ENCODE data around the gene GRHPR. TPM values are rescaled to one million over a fixed set of nuclear protein-coding genes. Genes with fewer than 3 reads are reported as not detected.
A peak's percentile ranks its signal among the peaks of the same experiment; 100 is the strongest.
"Not testable (repeated sequence)": the region's sequence is repeated elsewhere in the genome, so short reads cannot be mapped to it uniquely, and the experiment has no call there.

Gene GRHPR
- polyA plus RNA-seq, 12 donors: 79.8 to 113 (median 101) TPM; not detected in 1

DNA sequence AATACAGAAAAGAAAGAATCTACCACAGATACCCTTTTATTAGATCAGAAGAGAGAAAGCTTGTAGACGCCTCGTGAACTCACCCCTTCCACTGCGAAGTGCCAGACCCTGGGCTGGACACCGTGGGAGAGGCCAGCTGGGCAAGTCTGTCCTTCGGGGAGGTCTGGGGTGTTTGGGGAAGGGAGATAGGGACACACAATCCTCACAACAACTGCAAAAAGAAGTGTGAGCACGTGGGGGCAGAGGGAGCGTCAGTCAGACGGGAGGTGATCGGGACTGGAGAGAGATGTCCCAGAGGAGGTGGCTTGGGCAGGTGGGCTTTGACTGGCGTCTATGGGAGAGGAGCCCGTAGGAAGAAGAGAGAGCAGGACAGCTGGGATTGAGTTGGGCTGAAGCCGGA lies 27.3 kb upstream of the GRHPR start:
- DNase-seq: no peak

DNA sequence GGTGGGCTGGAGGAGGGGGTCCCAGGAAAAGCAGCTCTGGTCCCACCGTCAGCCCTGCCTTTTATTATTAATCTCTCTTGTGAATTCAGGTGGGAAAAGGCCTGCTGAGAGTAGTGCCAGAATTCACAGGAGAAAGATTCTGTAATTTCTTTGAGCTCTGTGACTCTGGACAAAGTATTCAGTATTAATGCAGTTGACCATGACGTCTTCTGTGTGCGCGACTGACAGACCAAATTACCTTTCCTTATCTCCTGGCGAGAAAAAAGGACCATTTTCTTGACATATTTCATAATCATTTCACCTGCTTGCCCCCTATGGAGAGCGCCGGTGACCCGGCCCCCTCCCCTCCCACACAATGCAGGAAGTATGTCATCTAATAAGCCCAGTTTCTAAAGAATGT lies 26.8 kb upstream of the GRHPR start:
- DNase-seq: no peak

DNA sequence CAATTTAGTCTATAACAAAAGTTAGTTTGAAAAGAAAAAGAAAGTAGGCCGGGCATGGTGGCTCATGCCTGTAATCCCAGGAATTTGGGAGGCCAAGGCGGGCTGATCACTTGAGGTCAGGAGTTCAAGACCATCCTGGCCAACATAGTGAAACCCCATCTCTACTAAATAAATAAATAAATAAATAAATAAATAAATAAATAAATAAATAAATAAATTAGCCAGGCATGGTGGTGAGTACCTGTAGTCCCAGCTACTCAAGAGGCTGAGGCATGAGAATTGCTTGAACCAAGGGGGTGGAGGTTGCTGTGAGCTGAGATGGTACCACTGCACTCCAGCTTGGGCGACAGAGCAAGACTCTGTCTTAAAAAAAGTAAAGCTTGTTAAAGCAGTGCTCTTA lies 24.5 kb upstream of the GRHPR start:
- DNase-seq: not testable (repeated sequence)

DNA sequence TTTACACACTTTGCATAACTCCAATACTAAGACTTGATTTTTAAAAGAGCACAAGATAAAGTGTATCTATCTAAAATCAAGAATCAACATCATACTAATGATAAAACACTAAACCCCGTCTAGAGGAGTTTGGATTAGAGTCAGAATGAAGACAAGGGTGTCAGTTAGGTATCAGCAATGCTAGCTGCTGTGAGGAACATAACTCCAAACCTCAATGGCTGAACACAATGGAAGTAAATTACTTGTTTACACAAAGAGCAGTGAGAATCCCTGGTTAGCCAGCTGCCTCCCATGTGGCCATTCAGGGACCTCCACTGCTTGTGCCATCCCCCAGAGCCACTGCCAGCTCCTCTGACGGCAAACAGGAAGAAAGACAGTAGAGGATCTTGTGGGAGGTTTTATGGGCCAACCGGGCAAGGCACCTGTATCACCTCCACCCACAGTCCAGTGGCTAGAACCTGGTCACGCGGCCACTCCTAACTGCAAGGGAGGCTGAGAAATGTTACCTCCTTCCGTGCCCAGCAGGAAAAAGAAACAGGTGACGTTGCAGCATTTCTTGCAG lies 24.0 kb upstream of the GRHPR start:
- no peak for DNase-seq

DNA sequence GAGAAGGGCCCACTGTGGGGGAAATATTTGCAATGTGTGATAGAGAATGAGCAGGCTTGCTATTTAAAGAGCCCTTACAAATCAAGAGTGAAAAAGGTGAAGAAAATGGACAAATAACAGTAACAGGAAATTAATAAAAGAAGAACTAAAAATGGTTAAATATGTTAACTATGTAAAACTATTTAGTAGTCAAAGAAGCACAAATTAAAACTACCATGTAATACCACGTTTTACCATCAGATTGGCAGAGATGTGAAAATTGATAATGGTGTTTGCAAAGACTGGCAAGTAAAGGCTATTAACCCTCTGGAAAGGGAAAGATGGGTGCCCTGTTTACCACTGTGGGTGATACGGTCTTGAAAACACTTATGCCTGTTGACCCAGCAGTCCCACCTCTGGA lies 23.2 kb upstream of the GRHPR start:
- DNase-seq: no peak

DNA sequence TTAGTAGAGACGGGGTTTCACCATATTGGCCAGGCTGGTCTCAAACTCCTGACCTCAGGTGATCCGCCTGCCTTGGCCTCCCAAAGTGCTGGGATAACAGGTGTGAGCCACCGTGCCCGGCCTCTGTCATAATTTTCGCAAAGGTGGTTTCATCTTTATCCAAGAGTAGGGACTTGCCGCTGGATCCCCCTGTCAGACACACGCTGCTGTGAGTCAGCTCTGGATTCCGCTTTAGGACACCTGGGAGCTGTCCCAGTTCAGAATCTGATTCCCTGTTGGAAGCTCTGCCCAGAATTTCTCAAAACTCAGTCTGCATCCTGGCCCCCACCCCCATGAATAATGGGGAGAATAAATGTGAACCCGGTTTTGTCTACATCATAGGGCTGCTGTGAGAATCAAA lies 17.9 kb upstream of the GRHPR start:
- DNase-seq: no peak

DNA sequence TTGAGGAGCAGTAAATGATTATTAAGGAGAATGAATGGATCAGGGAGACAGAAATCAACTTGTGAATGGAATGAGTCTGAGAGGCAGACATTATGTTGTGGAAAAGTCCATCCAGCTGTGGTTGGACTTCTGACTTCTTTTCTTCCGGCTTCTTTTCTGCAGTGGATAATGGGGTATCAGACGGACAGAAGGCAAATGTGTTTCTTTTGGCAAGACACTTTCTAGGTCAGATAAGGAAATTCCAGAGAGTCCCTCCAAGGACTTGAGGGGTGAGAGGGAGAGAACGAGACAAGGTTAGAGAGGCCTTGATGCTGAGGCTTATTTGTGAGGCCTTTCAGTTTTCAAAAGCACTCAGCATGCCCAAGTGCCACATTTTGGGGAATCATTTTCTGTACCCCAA lies 17.1 kb upstream of the GRHPR start:
- no peak for DNase-seq

DNA sequence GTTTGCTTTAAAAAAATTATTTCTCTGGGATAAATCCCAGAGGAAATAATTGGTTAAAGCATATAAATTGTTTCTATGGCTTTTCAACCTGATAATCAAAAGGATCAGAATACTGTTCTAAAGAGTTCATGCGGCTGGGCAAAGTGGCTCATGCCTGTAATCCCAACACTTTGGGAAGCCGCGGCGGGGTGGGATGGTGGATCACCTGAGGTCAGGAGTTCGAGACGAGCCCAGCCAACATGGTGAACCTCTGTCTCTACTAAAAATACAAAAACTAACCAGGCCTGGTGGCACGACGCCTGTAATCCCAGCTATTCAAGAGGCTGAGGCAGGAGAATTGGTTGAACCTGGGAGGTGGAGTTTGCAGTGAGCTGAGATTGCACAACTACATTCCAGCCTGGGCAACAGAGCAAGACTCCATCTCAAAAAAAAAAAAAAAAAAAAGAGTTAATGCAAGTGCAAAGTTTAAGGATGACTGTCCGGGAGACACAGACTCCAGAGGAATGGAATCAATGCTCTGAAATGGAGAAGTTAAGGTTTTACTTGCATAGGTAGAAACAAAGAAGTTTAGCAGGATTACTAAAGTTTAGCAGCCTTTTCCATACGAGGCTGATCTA lies 16.6 kb upstream of the GRHPR start:
- no peak for DNase-seq

DNA sequence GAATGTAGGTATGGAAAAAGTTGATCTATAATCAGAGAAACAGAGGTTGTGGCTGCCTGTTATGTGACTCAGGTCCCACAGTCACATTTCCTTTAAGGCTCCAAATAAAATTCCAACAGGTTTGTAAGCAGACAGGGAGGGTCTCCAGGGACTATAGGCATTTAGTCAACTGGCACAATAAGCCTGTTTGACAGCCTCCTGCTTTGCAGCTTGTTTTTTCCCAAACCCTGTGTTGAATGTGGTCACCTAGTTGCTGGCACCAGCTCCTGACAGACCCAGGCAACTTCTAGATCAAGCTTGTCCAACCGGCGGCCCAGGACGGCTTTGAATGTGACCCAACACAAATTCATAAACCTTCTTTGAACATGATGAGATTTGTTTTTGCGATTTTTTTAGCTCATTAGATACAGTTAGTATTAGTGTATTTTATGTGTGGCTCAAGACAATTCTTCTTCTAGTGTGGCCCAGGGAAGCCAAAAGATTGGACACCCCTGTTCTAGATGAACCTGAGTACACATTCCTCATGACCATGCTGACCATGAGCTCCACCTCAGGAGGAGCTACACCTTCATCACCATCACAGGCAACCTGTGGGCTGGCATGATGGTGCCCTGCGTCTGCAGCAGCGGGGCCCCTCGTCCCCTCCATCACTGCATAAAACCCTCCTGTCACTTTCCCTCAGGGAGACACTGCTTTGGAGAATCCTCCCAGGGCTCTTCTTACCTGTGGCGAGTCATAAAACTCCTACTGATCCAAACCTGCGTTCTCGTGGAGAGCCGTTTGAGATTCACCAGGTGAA lies 15.7 kb upstream of the GRHPR start:
- DNase-seq: no peak

DNA sequence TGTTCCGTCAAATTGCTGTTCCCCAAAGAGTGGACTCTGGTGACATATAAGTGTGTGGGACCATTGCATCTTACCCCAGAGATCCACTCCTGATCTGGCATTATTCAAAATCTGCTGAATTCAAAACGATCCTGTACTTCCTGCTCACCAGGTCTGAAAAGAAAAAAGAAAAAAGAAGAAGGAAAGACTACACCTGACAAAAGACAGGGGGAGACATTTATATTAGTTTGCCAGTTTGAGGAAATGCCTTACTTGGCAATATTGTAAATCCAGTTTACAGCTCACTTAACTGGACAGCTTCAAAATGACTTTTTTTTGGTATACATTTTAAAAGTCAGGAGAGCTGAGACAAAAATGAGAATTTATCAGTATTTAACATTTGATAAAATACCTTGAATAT lies 15.0 kb upstream of the GRHPR start:
- DNase-seq: no peak

DNA sequence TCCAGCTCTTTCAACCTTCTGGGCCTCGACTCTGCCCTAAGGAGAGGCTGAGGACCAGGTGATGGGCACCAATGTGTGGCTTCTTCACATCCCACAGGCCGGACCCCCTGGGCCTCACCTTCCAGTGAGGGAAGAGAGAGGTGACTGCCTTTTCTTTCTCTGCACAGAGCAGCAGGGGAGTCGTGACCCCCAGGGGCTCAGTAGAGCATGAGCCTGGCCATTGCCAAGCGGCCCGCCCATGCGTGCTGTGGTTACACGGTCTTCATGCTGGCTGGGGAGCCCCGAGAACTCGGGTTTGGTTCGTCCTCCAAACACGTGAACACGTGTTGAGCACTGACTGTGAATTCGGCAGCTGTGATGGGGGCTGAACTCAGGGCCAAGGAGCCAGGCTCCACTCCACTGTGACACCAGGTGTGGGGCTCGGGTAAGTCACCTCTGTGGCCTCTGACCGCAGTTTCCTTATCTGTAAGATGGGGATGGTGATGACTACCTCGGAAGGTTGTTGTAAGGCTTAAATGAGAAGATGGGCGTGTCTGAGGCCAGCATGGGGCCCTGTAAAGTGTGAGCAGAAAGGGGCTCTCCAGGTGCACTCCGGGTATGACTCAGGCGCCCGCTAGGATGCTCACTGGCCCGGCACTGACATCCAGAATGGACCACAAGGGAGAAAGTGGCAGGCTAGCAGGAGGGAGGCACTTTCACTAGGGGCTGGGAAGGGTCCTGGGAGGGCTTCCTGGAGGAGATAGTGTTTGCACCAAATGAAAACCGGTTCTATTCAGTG lies 13.4 kb upstream of the GRHPR start:
- no peak for DNase-seq

DNA sequence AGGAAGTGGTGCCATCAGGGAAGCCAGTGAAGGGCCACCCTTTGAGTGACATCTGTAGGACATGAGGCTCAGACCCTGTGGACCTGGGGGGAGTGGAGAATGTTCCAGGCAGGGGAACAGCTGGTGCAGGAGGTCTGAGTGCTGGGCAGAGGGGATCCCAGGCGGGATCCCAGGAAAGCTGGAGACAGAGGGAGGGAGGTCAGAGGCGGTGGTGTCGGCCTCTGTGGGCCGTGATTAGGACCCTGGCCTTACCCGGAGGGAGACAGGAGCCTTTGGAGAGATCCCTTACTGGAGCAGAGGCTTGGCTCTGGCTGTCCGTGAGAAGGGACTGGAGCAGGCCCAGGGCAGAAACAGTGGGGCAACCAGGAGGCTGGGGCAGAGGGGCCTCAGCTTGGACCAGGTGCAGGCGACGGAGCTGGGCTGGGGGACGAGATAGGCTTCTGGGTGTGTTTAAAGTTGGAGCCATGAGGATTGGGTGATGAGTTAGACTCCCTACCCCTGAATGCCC lies 12.1 kb upstream of the GRHPR start:
- DNase-seq: no peak

DNA sequence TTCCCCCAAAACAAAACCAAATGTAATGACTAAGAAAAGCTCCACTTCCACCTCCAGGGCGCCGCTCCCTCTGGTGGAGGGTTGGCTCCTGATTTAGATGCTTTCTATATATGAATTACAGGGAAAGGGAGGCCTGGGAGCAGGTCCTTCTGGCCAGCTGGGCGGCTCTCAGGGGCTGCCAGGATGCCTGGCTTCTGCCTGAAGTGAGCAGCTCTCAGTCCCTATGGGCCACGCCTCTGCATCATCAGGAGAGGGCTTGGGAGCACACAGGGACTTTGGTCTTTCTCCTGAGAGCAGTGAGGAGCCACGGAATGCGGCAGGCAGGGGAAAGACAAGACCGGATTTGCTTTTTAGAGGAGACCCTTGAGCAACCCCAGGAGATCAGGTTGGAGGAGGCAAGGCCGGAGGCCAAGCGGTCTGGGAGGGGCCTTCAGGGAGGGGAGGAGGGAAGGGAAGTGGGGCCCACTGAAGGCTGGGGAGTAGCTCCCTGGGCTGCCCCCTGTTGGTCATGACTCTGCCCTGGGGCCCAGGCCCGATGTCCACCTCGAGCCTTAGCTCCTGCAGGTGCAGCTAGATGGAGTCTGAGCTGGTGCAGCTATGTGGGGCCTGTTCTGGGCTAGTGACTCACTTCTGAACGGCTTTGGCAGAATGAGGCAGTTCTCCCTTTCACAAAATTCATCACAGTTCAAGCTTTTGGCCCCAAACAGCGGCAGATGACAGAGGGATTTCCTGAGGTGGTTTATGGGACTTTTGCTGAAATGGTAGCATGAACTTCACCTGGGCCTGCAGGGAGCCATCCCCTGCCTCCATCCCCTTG lies 11.3 kb upstream of the GRHPR start:
- no peak for DNase-seq

DNA sequence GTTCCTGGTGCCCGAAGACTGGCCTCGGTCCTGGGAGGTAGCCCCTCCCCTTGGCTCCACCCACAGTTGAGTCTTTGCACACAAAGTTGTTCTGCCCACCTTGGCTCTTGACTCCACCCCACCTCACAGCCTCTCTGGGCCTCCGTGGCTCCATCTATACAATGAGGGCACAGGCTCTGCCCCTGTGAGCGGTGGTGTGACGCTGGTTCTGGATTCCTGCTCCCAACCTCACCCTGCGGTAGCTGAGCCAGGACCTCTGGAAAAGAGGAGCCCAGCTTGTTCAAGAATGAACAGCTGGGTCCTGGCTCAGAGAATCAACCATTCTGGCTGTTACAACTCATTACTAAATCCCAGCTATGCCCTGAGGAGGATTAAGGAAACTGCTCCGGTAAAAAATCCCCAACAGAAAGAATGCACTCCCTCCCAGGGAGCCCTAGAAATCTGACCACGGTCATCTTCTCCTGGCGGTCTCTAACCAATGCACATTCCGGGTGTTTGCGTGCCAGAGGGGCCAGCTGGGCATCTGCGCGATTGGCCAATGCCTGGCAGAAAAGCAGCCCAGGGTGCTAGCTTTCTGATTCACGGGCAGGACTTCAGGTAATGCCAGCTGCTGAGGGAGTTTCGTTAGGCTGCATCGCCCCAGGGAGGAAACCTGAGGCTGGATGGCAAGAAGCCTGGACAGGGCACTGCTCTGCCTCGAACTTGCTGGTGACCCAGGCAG lies 9.9 kb upstream of the GRHPR start:
- DNase-seq: no peak

DNA sequence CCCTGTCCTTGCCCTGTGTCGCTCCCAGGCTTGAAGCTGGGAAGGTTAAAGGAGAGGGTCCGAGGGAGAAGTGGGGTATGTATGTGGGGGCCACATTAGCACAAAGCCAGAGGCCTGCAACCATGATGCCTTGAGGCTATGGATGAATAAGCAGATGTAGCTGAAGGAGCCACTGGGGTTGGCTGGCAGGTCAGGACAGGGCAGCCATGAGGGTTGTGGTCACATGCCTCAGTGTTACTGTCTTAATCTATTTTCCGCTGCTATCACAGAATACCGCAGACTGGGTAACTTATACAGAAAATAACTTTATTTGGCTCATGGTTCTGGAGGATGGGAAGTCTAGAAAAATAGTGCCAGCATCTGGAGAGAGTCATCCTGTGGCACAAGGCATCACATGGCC lies 9.2 kb upstream of the GRHPR start:
- no peak for DNase-seq

DNA sequence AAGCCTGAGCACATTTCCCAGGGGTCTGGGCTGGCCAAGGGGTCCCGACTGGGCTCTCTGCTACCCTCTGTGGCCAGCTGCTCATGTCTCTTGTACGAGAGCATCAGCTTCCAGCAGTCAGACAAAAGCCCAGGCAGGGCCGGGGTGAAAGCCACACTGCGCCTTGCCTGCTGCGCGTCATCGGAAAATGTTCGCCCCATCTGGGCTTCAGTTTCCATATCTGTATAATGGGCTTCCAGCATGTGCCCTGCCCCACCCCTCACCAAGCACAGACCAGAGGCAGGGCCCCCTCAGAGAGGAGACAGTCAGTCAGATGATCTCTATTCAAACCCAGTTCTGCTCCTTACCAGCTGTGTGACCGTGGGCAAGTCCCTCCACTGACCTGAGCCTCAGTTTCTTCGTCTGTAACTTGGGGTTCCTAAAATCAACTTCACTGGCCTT lies 8.0 kb upstream of the GRHPR start:
- no peak for DNase-seq

DNA sequence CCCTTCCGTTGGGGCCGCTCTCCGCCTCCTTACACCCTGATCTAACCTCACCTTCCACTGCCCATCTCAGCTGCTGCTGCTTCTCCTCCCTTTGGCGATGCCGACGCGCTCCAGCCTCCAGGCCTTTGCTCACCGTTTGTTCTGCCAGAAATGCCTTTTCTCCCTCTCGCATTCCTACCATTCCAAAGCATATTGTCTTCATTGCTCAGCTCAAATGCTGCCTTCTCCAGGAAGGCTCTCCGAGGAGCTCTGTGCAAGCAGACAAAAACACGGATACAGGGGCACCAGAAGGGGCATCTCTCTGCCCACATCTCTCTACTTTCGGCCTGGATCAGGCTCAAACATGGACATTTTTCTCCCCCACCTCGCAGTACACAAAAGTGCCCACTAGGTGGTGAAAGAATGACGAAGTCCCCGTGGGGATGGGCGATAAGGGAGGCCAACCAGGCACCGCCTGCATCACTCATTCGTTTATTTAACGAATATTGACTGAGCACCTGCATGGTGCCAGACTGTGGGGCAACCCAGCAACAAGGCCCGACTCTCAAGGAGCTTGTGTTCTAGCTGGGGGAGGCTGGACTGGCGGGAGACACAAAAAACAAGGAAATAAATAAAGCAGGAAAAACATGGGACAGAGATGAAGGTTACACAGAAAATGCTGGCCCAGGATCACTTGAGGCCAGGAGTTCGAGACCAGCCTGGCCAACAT lies 7.3 kb upstream of the GRHPR start:
- DNase-seq: peak; percentile 66

DNA sequence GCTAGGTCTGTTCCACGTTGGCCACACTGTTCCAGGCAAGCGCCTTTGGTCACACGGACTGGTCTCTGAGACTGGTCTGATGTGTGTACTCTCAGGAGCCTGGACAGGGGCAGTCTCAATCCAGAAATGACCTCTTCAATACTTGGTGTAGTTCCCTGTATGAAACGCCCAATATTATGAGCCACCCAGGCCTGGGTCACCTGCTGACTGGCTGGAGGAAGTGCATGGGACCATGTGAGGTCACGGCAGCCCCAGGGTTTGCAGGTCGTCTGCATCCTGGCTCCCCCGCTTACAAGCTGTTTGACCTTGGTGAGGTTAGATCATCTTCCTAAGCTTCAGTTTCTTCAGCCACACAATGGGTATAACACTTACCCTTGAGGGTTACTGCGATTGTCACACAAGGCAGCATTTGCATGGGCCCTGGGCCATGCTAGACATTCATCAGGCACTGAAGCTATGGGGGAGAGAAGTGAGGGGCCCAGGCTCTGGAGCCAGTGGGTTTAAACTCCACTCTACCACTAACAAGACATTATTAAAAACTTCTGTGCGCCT lies 5.2 kb upstream of the GRHPR start:
- DNase-seq: no peak

DNA sequence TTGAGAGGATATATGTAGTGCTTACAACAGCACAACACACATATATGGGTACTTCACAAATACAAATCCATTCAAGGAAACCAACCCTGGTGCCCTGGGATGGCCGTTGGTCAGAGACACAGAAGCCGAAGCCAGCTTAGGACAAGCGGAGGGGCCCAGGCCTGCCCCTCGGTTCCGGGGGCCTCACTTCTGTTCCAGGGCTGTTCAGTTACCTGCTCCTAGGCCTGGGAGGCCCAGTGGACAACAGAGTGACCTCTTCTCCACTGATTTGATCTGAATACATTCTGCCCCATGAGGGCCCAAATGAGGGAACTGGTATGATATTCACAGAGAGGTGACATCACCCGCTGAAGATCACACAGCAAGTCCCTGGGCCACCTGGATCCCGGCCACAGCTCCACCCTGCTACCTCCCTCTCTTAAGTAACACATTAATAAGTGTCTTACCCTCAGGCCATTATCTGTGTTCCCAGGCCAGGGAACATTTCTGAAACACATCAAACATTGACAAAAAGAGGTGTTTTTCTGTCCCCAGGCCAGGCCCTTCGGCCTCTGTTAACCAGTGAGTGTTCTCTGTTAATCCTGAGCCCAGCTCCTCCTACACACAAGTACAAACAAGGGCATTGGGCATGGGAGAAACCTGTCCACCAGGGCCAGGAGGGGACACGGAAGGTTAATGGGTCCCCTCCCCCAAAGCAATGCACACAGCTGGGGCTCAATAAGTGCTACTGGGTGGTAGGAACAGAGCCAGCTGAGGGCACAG lies 4.5 kb upstream of the GRHPR start:
- no peak for DNase-seq

All from muscle of arm (tissue), 12 donors.